Muscle of leg (tissue), 9 donors: ENCODE measurements around the gene PLA2G12B. TPM values are rescaled to one million over a fixed set of nuclear protein-coding genes. Genes with fewer than 3 reads are reported as not detected.

ENCODE experiments used
- polyA plus RNA-seq, 8 donors: library from polyadenylated mRNA; unstranded; fragments of 120-200 nt; gene quantifications; one replicate each; pipeline versions ENCODE4 v1.2.1 to v1.2.3, GENCODE V29; 2013; ENCODE audit warnings: inconsistent platforms in 1 of 8, low replicate concordance in 1 of 8; ENCODE audit not compliant: insufficient read length in 8 of 8, insufficient read depth in 1 of 8
- total RNA-seq: library from RNA; stranded (reverse); fragments of 120-200 nt; gene quantifications from one replicate; pipeline ENCODE4 v1.2.4, GENCODE V29; 2013

The PLA2G12B gene
- total and polyA plus RNA-seq, 9 donors, result 0.18 to 1.1 (median 0.21) TPM; not detected in 5

Other genes starting within 250 kb of the PLA2G12B start
- 7.9 TPM for gene OIT3, start 61.1 kb downstream of the PLA2G12B start, total RNA-seq
- gene OIT3, start 61.1 kb downstream of the PLA2G12B start, polyA plus RNA-seq, result 10 to 100 TPM in 1 of 8 donors, 1 to 10 TPM in 7; 4.9 to 11.0 (median 8.4) TPM
- gene P4HA1, start 142.1 kb upstream of the PLA2G12B start, total RNA-seq, result 74.8 TPM
- gene P4HA1, start 142.1 kb upstream of the PLA2G12B start, polyA plus RNA-seq, result 10 to 100 TPM; 45.2 to 95.5 (median 50.2) TPM
- 2.0 TPM for gene NUDT13, start 155.6 kb upstream of the PLA2G12B start, total RNA-seq
- gene NUDT13, start 155.6 kb upstream of the PLA2G12B start, polyA plus RNA-seq, result 1 to 10 TPM; 2.3 to 5.0 (median 3.0) TPM
- gene ECD, start 213.2 kb upstream of the PLA2G12B start, total RNA-seq, result 22.8 TPM
- 10 to 100 TPM; 20.3 to 24.2 (median 21.1) TPM for gene ECD, start 213.2 kb upstream of the PLA2G12B start, polyA plus RNA-seq
- 26.7 TPM for gene FAM149B1, start 213.3 kb upstream of the PLA2G12B start, total RNA-seq
- gene FAM149B1, start 213.3 kb upstream of the PLA2G12B start, polyA plus RNA-seq, result 10 to 100 TPM; 17.9 to 26.0 (median 22.0) TPM